ENCODE measurements around the gene TMEM204.

GRCh38 chr16:1567988-1568387 is 34.5 kb downstream of the TMEM204 start:
- TF ChIP-seq CTCF (IDR thresholded peaks at IDR 0.05) (no peak), POLR2A (IDR thresholded peaks at IDR 0.05) (no peak), POLR2AphosphoS5 (IDR thresholded peaks at IDR 0.05) (no peak)
